Measurements from ENCODE around the gene MYOM3.

Gene MYOM3

DNA sequence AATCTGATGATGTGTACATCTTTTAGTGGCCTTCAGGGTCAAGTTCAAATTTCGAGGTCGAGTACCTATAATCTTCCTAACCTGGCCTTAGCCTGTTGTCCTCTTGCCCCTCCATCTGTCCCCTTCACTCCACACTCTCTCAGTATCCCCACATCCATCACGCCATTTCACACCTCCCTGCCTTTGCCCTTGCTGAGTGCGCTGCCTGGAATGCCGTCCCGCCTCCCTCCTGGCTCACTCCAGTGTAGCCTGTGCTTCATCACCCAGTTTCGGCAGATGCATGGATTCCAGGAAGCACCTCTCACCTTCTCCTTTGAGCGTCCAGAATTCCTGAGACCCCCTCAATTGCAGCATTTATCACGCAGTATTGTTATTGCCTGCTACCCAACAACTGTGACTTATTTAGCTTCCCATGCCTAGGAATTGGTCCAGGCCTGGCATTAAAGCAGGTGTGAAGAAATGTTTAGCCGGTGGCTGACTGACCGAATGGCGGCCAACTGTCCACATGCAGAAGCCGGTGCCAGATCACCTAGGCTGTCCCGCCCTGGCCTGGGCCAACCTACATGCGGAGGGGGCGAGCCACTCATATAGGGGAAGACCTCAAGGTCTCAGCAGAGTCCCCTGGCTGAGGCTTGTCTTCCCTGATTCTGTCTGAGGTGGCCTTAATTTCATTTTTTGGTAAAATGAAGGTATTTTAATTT, 34.5 kb downstream of the MYOM3 start:
- TF ChIP-seq, protein P1, sequence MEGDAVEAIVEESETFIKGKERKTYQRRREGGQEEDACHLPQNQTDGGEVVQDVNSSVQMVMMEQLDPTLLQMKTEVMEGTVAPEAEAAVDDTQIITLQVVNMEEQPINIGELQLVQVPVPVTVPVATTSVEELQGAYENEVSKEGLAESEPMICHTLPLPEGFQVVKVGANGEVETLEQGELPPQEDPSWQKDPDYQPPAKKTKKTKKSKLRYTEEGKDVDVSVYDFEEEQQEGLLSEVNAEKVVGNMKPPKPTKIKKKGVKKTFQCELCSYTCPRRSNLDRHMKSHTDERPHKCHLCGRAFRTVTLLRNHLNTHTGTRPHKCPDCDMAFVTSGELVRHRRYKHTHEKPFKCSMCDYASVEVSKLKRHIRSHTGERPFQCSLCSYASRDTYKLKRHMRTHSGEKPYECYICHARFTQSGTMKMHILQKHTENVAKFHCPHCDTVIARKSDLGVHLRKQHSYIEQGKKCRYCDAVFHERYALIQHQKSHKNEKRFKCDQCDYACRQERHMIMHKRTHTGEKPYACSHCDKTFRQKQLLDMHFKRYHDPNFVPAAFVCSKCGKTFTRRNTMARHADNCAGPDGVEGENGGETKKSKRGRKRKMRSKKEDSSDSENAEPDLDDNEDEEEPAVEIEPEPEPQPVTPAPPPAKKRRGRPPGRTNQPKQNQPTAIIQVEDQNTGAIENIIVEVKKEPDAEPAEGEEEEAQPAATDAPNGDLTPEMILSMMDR (IDR thresholded peaks at IDR 0.05; ENCODE audit: control insufficient read depth, insufficient read depth, low read depth, low read length, missing control alignments): no peak
- no peak overlapping the region for H3K4me3 ChIP-seq (ENCODE audit: control insufficient read depth, low read depth, low read length)
- no peak for DNase-seq (ENCODE audit: low read depth)

DNA sequence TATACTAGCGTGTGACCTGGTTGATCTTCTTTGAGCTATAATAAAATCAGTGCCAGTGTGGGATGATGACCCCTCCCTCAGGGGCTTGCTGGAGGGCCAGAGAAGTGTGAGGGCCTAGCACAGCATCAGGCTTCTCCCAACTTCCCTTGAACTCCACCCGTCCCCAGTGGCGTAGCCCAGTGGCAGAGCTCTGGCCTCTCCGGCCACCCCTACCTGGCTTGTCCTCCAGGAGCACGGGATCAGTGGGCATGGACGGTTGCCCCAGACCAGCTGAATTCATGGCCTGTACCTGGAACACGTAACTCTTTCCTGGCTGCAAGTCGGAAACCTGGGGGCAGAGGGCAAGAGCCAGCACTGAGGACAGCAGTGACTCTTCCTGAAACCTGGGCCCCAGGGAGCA, 36.0 kb downstream of the MYOM3 start:
- DNase-seq (ENCODE audit: low read depth): no peak
- TF ChIP-seq, protein P1 (IDR thresholded peaks at IDR 0.05; ENCODE audit: control insufficient read depth, insufficient read depth, low read depth, low read length, missing control alignments): no peak
- H3K4me3 ChIP-seq (ENCODE audit: control insufficient read depth, low read depth, low read length): no peak overlapping the region

DNA sequence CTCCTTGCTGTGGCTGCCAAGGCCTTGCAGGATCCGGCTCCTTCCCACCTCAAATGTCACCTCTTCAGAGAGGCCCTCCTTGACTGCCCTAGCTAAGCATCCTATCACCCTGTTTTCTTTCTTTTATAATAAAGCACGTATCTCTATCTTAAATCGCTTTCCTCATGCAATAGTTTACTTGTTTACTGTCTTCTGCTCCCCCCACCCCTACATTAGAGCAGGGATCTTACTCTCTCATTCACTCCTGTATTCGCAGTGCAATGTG, 36.4 kb downstream of the MYOM3 start:
- TF ChIP-seq, protein P1 (IDR thresholded peaks at IDR 0.05; ENCODE audit: control insufficient read depth, insufficient read depth, low read depth, low read length, missing control alignments): no peak
- no peak overlapping the region for H3K4me3 ChIP-seq (ENCODE audit: control insufficient read depth, low read depth, low read length)
- no peak for DNase-seq (ENCODE audit: low read depth)

DNA sequence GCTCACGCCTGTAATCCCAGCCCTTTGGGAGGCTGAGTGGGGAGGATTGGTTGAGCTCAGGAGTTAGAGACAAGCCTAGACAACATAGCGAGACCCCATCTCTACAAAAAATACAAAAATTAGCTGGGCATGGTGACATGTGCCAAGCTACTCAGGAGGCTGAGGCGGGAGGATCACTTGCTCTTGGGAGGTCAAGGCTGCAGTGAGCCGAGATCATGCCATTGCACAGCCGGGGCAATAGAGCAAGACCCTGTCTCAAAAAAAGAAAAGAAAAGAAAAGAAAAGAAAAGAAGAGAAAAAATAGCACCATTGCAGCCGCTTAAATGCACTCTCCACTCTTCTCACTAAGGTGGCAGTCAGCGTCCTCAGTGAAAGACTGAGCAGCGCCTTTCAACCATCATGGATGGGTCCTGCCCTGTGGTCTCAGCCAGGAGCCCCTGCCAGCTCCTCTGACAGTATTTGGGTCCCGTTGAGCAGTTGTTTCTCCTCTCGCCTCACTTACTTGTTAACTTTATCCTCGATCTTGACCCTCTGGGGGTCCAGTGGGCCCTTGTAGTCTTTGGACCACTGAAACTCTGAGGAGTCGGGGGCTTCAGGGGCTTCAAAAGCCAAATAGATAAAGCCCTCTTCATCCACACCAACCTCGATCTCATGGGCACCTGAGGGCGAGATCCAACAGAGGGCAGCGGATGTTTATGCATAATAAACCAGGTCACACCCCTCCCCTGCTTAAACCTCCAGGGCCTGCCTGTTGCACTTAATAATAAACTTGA, 36.9 kb downstream of the MYOM3 start:
- no peak overlapping the region for H3K4me3 ChIP-seq (ENCODE audit: control insufficient read depth, low read depth, low read length)
- TF ChIP-seq, protein P1 (IDR thresholded peaks at IDR 0.05; ENCODE audit: control insufficient read depth, insufficient read depth, low read depth, low read length, missing control alignments): no peak
- DNase-seq (ENCODE audit: low read depth): no peak

DNA sequence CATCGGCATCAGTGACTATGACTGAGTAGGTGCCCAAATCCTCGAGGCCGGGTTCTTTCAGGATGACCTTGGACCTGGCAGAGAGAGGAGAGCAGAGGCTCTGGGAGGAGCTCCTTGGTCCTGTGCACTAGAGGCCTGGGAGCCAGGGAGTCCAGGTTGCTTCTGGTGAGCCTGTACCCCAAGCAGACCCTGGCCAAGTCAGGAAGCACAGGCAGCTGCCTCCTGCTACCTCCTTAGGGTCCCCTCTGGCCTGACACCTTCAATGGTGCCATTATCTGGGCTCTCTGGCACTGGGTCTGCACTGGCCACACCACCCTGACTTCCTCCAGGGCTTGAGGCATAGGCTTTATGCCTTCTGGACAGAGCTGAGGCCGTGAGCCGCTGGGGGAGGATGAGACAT, 37.7 kb downstream of the MYOM3 start:
- H3K4me3 ChIP-seq (ENCODE audit: control insufficient read depth, low read depth, low read length): no peak overlapping the region
- TF ChIP-seq, protein P1 (IDR thresholded peaks at IDR 0.05; ENCODE audit: control insufficient read depth, insufficient read depth, low read depth, low read length, missing control alignments): no peak
- no peak for DNase-seq (ENCODE audit: low read depth)

DNA sequence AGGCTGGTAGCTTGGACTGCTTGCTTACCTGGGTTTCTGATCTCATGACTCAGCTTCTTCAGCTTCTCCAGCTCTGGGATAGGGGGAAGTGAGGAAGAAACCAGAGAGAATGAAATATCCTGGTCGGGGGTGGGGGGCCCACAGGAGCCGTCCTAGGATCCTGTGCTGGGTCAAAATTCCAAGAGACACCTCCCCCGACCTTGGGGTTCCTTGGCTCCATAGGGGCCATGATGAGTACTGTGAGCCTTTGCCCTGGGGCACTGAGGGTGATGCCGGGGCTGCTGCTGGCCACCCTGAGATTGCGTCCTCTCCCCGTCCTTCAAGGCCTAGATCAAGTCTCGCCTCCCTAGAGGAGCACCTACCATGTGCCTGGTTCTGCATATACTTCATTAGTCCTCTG, 40.0 kb downstream of the MYOM3 start:
- no peak for DNase-seq (ENCODE audit: low read depth)
- TF ChIP-seq, protein P1 (IDR thresholded peaks at IDR 0.05; ENCODE audit: control insufficient read depth, insufficient read depth, low read depth, low read length, missing control alignments): no peak
- no peak overlapping the region for H3K4me3 ChIP-seq (ENCODE audit: control insufficient read depth, low read depth, low read length)

All from AG09309 (cell line).